Mesenteric fat pad (tissue), 1 donor: Measurements from ENCODE around the gene LAMA2. TPM values are rescaled to one million over a fixed set of nuclear protein-coding genes. Genes with fewer than 3 reads are reported as not detected.
"Not testable (repeated sequence)": the region's sequence is repeated elsewhere in the genome, so short reads cannot be mapped to it uniquely, and the experiment has no call there.

Experiments
- DNase-seq: peaks from one replicate; pipeline ENCODE4 v3.0.0-alpha.2; 2020; ENCODE audit warnings: low spot score
- total RNA-seq: library from RNA; stranded (reverse); fragmentation: NEBNext Ultra II Directional; extraction: Animal tissue kit (Norgen Biotek cat#: 25700); gene quantifications from one replicate; pipeline ENCODE4 v1.2.1, GENCODE V29; 2021
- donor health status: DM: yes; HTN: yes; CAD: no.

LAMA2 gene
- total RNA-seq, 1 donor from 2014 or later: 82.9 TPM

GRCh38 chr6:129117355-129117754 is 234.4 kb downstream of the LAMA2 start:
- no peak for DNase-seq

- DNase-seq: no peak
These were observed 238.1 kb downstream of the LAMA2 start for GRCh38 chr6:129120856-129121638.

GRCh38 chr6:129124347-129124746 is 241.4 kb downstream of the LAMA2 start:
- DNase-seq: no peak

GRCh38 chr6:129130106-129130505 is 247.2 kb downstream of the LAMA2 start:
- DNase-seq: no peak

GRCh38 chr6:129130959-129131681 is 248.2 kb downstream of the LAMA2 start:
- no peak for DNase-seq

GRCh38 chr6:129133770-129134192 is 250.8 kb downstream of the LAMA2 start:
- DNase-seq: no peak

- DNase-seq: no peak
These were observed 251.6 kb downstream of the LAMA2 start for GRCh38 chr6:129134535-129134934.

- no peak for DNase-seq
These were observed 252.5 kb downstream of the LAMA2 start for GRCh38 chr6:129135451-129135850.

- DNase-seq: no peak
These were observed 253.8 kb downstream of the LAMA2 start for GRCh38 chr6:129136751-129137150.

GRCh38 chr6:129138739-129139405 is 255.9 kb downstream of the LAMA2 start:
- no peak for DNase-seq

GRCh38 chr6:129140526-129140925 is 257.6 kb downstream of the LAMA2 start:
- no peak for DNase-seq

GRCh38 chr6:129141499-129141898 is 258.6 kb downstream of the LAMA2 start:
- DNase-seq: no peak

- no peak for DNase-seq
These were observed 264.0 kb downstream of the LAMA2 start for GRCh38 chr6:129146902-129147301.

GRCh38 chr6:129150507-129150906 is 267.6 kb downstream of the LAMA2 start:
- DNase-seq: no peak

- DNase-seq: no peak
These were observed 270.3 kb downstream of the LAMA2 start for GRCh38 chr6:129153257-129153656.

GRCh38 chr6:129159242-129159641 is 276.3 kb downstream of the LAMA2 start:
- not testable (repeated sequence) for DNase-seq

GRCh38 chr6:129162605-129163004 is 279.7 kb downstream of the LAMA2 start:
- no peak for DNase-seq

GRCh38 chr6:129163551-129163950 is 280.6 kb downstream of the LAMA2 start:
- DNase-seq: no peak

- no peak for DNase-seq
These were observed 281.1 kb downstream of the LAMA2 start for GRCh38 chr6:129164032-129164431.

- DNase-seq: not testable (repeated sequence)
These were observed 289.5 kb downstream of the LAMA2 start for GRCh38 chr6:129172279-129172995.

- DNase-seq: no peak
These were observed 292.1 kb downstream of the LAMA2 start for GRCh38 chr6:129175066-129175465.
